ENCODE results near the gene HHAT. TPM values are rescaled to one million over a fixed set of nuclear protein-coding genes. Genes with fewer than 3 reads are reported as not detected.

Gene HHAT
- total and polyA plus RNA-seq, 9 of the 15 experiments (the other 6 are each of a cell fraction or from before 2014, with no cell fraction given) = 0.07 to 0.16 (median 0.13) TPM; not detected in 1

DNA sequence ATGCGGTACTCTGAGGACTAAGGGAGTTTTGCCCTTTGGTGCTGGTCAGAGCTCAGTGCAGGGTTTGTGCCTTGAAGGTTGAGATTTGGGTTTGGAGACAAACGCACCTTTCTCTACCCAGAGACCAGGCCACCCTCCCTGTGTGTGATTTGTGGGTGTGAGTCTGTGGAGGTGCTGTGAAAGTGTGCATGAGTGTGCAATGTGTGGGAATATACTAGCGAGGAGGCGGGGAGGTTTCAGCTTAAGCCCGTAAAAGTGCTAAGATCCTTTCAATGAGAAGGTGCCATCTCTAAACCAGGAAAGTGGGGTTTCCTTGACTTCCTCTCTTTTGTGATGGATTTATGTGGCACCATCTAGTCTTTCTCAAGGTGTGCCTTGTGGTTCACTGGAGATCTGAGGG is 225.7 kb downstream of the HHAT start:
- TF ChIP-seq ZNF184 (CRISPR knock-in tag; IDR thresholded peaks at IDR 0.05) = no peak
- no peak for TF ChIP-seq SMARCC2 (IDR thresholded peaks at IDR 0.05; ENCODE audit: low read depth)
- TF ChIP-seq PHF8 (IDR thresholded peaks at IDR 0.05; ENCODE audit: borderline replicate concordance, low read length) = no peak
- TF ChIP-seq ZNF551 (CRISPR knock-in tag; IDR thresholded peaks at IDR 0.05) = no peak
- TF ChIP-seq FOXA1 (IDR thresholded peaks at IDR 0.05; ENCODE audit: borderline replicate concordance) = no peak
- TF ChIP-seq GABPB2 (CRISPR knock-in tag; conservative IDR thresholded peaks at IDR 0.05) = no peak
- no peak for TF ChIP-seq RBFOX2 (IDR thresholded peaks at IDR 0.05; ENCODE audit: low read depth, low read length)
- TF ChIP-seq MXI1 (IDR thresholded peaks at IDR 0.05; ENCODE audit: low read depth, low read length) = no peak
- Histone ChIP-seq H3K27me3 (ENCODE audit: control insufficient read depth in 2 of 2, insufficient read depth in 2 of 2, low read length in 2 of 2) (no peaks in the 10 kb centered on the region), H3K27ac (ENCODE audit: extremely low read depth, low read depth, low read length) (no peak overlapping the region), H4K20me1 (replicated peaks; ENCODE audit: control insufficient read depth, insufficient read depth, low read length) (no peaks in the 10 kb centered on the region), H3K4me1 (replicated peaks in 1 of 2; ENCODE audit: control insufficient read depth in 2 of 2, insufficient read depth in 2 of 2, low read length in 2 of 2) (peaks cover 0 to 20% of the 10 kb centered on the region in 2 experiments; a peak in 3 of 5 replicates), H3K9ac (ENCODE audit: insufficient read depth in 1 of 2, low read depth in 2 of 2, low read length in 2 of 2) (no peak overlapping the region), H3K4me2 (ENCODE audit: insufficient read depth, low read length) (no peak overlapping the region), H3K9me1 (ENCODE audit: control insufficient read depth, insufficient read depth, low read length) (no peaks in the 10 kb centered on the region), H3K79me2 (ENCODE audit: control insufficient read depth, insufficient read depth, low read length) (no peaks in the 10 kb centered on the region), H3K4me3 (no peak overlapping the region), H3K9me3 (replicated peaks; ENCODE audit: control insufficient read depth, insufficient read depth, low read depth, low read length) (no peaks in the 10 kb centered on the region; the same call in 1 of the 2 replicates), H3K36me3 (ENCODE audit: control insufficient read depth, insufficient read depth, low read length) (no peaks in the 10 kb centered on the region), H2AFZ (ENCODE audit: low read depth, low read length) (no peak overlapping the region)
- WGBS (ENCODE audit: insufficient coverage, low coverage, missing lambda C conversion rate) = 45% methylated on average over 5 of the region's 5 CpGs
- FAIRE-seq = no peak
- DNase-seq (ENCODE audit: extremely low read depth in 1 of 4, low spot score in 3 of 4) = no peak
- BruUV-seq (replicated peaks) = no TSS peak
- ChIA-PET POLR2A (interaction anchor here (0.5 to 0.7 kb wide), 2 partner anchors 11 to 103 kb away, joined by 3 read pairs; no protein-coding TSS in a partner anchor), CTCF (ENCODE audit: low intra/inter-chr PET ratio) (no interaction called here)
- in situ Hi-C loops (cut with MboI) = no loop called here
- ATAC-seq = no peak
- intact Hi-C loops (cut with micrococcal nuclease) = no loop called here
